HG02981 (cell line): Measurements from ENCODE around the gene SH3BGR.
"Not testable (repeated sequence)": the region's sequence is repeated elsewhere in the genome, so short reads cannot be mapped to it uniquely, and the experiment has no call there.

Source experiments
- ATAC-seq: cut with Tn5 transposase; IDR thresholded peaks from one replicate; pipeline ENCODE4 v1.9.1; 2021; ENCODE audit warnings: mild to moderate bottlenecking, moderate library complexity; ENCODE audit not compliant: unreplicated experiment

Gene SH3BGR

GRCh38 chr21:39538453-39539042, 86.8 kb downstream of the SH3BGR start:
- ATAC-seq = no peak

GRCh38 chr21:39540367-39540766, 88.6 kb downstream of the SH3BGR start:
- not testable (repeated sequence) for ATAC-seq

- no peak for ATAC-seq
These were observed 91.0 kb downstream of the SH3BGR start for GRCh38 chr21:39542736-39543135.

- ATAC-seq = no peak
These were observed 94.8 kb downstream of the SH3BGR start for GRCh38 chr21:39546522-39546921.

GRCh38 chr21:39552856-39553255, 101.1 kb downstream of the SH3BGR start:
- no peak for ATAC-seq

- ATAC-seq = no peak
These were observed 101.6 kb downstream of the SH3BGR start for GRCh38 chr21:39553331-39553730.

GRCh38 chr21:39555911-39556590, 104.3 kb downstream of the SH3BGR start:
- no peak for ATAC-seq

GRCh38 chr21:39559511-39559910, 107.7 kb downstream of the SH3BGR start:
- ATAC-seq = no peak

GRCh38 chr21:39561140-39561539, 109.4 kb downstream of the SH3BGR start:
- ATAC-seq = no peak

- ATAC-seq = no peak
These were observed 111.3 kb downstream of the SH3BGR start for GRCh38 chr21:39562791-39563770.

GRCh38 chr21:39564200-39564599, 112.4 kb downstream of the SH3BGR start:
- no peak for ATAC-seq
